Cardiac fibroblast (primary cell): ENCODE results near the gene GGNBP2.
A peak's percentile ranks its signal among the peaks of the same experiment; 100 is the strongest.
"Not testable (repeated sequence)": the region's sequence is repeated elsewhere in the genome, so short reads cannot be mapped to it uniquely, and the experiment has no call there.

Experiments used
- DNase-seq, 2 donors: peaks; one replicate each; pipeline versions ENCODE4 v3.0.0 to v3.0.0-alpha.2; 2010; ENCODE audit warnings: low read depth in 2 of 2
- H3K4me3 ChIP-seq, 2 donors: replicated peaks in 1 of 2; 1 replicate in 1 of 2; 2 replicates in 1 of 2; pipeline ENCODE4 v1.5.1; 2011; ENCODE audit warnings: low read depth in 2 of 2, low read length in 2 of 2, mild to moderate bottlenecking in 2 of 2, moderate library complexity in 1 of 2
- CTCF ChIP-seq: IDR thresholded peaks from one replicate; pipeline ENCODE4 v1.5.1; 2011; ENCODE audit warnings: low read depth, mild to moderate bottlenecking, low read length, inconsistent platforms

The GGNBP2 gene

GRCh38 chr17:36599546-36600250, 55.0 kb downstream of the GGNBP2 start:
- H3K4me3 ChIP-seq = no peak overlapping the region
- DNase-seq = no peak
- no peak for TF ChIP-seq CTCF

GRCh38 chr17:36600465-36600864, 55.7 kb downstream of the GGNBP2 start:
- TF ChIP-seq CTCF = no peak
- H3K4me3 ChIP-seq = no peak overlapping the region
- DNase-seq = no peak

- no peak for DNase-seq
- H3K4me3 ChIP-seq = peak overlapping the region; percentile 96 to 98
- no peak for TF ChIP-seq CTCF
Observed at GRCh38 chr17:36600936-36601302, 56.2 kb downstream of the GGNBP2 start.

GRCh38 chr17:36601303-36602029, 56.7 kb downstream of the GGNBP2 start, which contains the start of gene MRM1:
TSS of gene MRM1 (plus strand) at chr17:36601583. CDS start at chr17:36601811, 228 bp downstream.
- peak within 1 kb of the TSS; percentile 96 to 98 for H3K4me3 ChIP-seq
- peak; percentile 25 for TF ChIP-seq CTCF
- peak; percentile 91 to 92 for DNase-seq

- H3K4me3 ChIP-seq = peak overlapping the region; percentile 96 to 98
- peak in 1 of 2 donors; percentile 30 for DNase-seq
- TF ChIP-seq CTCF = no peak
Observed at GRCh38 chr17:36602030-36602748, 57.5 kb downstream of the GGNBP2 start.

GRCh38 chr17:36602924-36603384, 58.2 kb downstream of the GGNBP2 start:
- DNase-seq = peak; percentile 77 to 80
- peak overlapping the region; percentile 96 to 98 for H3K4me3 ChIP-seq
- TF ChIP-seq CTCF = peak; percentile 82

GRCh38 chr17:36605028-36605427, 60.3 kb downstream of the GGNBP2 start:
- DNase-seq, H3K4me3 ChIP-seq: not testable (repeated sequence)
